CD4-positive, alpha-beta T cell treated with Interleukin-21 for 1 hour (primary cell): ENCODE results near the gene CCDC61.

Experiments
- DNase-seq: peaks from one replicate; pipeline ENCODE4 v3.0.0-alpha.2; 2020

CCDC61 gene

DNA sequence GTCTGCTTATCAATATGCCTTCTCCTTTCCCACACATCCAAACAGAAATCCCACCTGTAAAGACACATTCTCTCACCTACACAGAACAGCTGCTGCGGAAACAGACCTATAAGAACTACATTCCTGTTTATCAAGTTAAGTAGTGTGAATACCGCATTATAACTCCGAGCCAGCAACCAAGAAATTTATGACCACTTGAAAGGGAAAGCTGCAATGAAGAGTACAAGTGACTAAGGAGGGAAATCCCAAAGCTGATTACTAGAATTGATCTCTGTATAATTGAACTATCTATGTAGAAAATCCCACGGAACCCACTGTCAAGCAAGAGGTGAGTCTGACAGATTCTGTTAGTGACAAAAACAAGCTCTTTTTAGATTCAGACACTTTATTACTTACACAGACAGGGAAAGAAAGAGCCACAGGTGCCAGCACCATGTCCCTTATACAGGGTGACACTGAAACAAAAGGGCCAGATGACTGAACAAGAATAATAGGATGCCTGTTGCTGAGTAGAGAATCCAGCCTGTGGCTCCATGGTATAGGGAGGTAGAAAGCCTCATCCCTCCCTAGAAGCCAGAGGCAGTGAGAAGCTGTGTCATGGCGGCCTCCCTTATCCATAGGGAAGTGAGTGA lies 47.1 kb downstream of the CCDC61 start:
- no peak for DNase-seq

DNA sequence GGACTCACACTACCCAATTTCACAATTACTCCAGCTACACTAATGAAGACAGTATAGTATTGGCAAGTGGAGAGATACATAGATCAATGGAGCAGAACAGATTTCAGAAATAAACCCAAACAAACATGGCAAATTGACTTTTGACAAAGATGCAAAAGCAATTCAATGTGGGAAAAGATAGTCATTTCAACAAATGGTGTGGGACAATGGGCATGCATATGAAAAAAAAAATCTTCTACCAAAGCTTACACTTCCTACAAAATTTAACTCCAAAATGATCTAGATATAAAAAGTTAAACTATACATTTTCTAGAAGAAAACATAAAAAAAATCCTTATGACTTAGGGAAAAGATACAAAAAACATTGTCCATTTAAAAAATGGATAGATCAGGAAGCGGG lies 48.3 kb downstream of the CCDC61 start:
- DNase-seq, result no peak

DNA sequence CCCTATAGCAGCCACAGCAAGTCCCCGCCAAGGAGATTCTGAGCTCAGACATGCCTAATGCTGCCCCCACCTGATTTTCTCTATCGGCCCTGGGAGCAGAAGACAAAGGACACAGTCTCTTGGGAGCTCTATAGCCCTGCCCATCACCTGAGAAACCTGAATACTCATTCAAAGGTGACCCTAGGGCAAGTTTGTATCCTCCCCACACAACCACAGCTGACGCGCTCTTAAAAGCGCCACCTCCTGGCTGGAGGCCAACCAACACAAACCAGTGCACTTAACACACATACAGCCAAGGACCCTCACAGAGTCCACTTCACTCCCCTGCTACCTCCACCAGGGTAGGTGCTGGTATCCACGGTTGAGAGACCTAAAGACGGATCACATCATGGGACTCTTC lies 54.3 kb downstream of the CCDC61 start:
- DNase-seq, result no peak

DNA sequence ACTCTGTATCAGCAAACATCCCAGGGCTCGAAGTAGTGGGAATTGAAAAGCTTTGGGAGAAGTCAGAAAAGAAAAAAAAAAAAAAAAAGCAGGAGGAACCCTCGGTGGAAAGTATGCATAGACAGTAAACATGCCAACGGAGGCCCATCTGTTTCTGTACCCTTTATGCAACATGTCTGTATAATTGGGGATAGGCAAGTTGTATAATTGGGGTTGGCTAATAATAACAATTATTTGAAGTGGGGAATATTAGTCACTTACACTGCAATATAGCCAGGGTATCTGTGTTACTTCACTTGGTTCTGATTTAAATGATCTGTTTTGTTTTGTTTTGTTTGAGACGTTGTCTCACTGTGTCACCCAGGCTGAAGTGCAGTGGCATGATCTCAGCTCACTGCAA lies 57.6 kb downstream of the CCDC61 start:
- DNase-seq, result no peak

DNA sequence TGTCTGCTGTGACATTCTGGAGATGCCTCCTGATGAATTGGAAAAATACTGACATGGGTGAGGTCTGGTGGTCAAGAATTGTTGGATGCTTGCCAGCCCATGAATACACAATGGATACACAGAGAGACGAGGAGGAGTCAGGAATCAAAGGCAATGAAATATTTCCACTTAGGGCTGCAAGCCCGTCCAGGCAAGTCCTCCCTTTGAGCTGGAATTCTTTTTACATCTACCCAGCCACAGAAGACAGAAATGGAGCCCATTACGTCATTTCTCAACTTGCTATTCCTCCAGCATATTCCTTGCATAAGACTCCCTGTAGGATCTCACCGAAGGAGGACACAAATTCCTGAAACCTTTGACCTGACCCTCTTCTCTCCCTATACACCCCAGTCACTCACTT lies 61.3 kb downstream of the CCDC61 start:
- DNase-seq, result no peak

DNA sequence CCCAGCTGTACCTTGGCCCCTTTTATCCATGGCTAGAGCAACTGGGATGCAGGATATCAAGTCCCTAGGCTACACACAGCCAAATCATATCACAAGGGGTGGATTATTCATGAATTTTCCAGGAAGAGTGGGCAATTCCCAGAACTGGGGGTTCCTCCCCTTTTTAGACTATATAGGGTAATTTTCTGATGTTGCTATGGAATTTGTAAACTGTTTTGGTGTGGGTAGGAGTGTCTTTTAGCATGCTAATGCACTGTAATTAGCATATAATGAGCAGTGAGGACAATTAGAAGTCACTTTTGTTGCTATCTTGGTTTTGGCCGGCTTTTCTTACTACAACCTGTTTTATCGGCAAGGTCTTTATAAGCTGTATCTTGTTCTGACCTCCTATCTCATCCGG lies 63.5 kb downstream of the CCDC61 start:
- DNase-seq, result no peak

DNA sequence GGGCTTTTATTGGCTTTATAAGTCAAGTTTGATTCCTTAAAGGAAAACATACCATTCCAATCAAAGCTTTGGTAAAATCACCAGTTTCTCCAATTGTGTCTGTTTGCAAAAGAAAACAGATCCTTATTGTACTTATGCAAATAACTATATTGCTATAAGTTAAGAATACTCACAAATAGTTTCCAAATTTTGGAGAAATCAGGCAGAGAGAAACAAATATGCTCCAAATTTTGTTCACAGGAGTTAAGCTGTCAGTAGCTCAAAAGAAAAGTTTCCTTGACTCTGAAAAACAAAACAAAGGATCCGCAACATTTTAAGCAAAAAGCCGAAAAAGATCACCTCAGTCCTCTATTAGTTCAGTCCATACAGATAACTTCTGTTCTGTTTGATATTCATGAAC lies 64.7 kb downstream of the CCDC61 start:
- DNase-seq, result no peak

DNA sequence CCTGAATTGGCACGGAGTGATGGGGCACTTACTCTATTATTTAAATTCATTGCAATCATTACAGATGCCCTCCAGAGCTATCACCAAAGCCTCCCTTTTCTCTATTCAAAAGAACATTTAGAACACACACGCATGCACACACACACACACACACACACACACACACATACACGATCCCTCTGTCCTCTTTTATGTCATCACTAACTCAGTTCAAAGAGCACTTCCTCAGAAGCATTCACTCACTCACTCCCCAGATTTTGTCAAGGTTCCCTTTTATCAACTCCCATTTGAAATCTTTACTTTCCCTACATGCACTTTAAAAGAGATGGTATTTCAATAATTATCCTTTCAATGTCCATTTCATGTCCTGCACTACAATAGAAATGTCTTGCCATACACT lies 67.9 kb downstream of the CCDC61 start:
- no peak for DNase-seq

DNA sequence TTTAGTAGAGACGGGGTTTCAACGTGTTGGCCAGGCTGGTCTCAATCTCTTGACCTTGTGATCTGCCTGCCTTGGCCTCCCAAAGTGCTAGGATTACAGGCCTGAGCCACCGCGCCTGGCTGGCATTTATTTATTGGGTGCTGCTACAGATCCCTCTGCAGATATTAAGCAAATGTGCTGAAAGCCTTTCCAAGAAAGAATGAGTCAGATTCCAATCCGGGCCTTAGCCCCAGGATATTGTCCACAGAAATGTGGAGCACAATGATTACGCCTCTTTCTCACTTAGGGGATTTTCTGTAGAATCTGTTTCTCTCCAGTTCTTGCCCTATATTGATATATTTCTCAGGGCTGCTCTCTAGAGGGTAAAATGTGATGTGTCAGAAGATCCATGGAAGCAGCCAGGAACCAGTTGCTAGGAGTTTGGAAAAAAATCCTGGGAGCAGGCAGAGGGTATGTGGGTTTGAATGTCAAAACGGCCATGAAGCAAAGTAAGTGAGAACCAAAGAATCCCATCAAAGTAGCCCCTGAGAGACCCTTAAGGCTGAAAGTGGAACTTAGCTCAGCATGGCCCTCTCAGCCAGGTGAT lies 70.3 kb downstream of the CCDC61 start:
- DNase-seq, result no peak

DNA sequence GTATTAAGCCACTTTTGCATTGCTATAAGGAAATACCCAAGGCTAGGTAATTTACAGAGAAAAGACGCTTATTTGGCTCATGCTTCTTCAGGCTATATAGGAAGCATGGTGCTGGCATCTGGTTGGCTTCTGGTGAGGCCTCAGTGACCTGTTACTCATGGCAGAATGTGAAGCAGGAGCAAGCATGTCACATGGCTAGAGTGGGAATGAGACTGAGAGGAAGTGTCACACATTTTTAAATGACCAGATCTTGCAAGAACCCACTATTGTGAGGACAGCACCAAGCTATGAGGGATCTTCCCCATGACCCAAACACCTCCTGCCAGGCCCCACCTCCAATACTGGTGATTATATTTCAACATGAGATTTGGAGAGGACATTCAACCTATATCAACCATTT lies 71.2 kb downstream of the CCDC61 start:
- DNase-seq, result no peak

DNA sequence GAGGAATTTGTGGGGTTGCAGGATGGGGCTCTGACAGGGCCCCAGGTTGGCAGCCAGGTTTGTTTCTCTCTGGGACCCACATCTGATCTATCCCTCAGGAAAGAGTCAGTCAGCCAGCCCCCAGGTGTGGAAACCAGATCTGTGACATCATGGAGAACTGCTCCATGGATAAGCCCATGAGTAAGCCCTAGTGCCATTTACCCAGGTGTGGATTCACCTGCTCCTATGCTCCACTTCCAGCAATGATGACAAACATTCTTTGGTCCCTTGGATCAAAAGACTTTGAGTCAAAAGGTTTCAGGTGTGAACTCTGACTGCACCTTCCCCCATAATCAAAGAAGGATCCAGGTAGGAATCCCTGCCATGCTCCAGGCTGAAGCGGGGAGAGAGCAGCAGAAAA lies 72.4 kb downstream of the CCDC61 start:
- no peak for DNase-seq
